Neutrophil (primary cell): ENCODE results near the gene EXOC6B.

Experiments used
- H3K27ac ChIP-seq: fragments of 200-600 bp; sonication (generic); 2 replicates; pipeline ENCODE4 v1.5.1; 2016; ENCODE audit warnings: mild to moderate bottlenecking, moderate library complexity
- H3K27me3 ChIP-seq: fragments of 200-600 bp; sonication (generic); 2 replicates; pipeline ENCODE4 v1.6.0; 2016; ENCODE audit warnings: mild to moderate bottlenecking
- H3K36me3 ChIP-seq: fragments of 200-600 bp; sonication (generic); 2 replicates; pipeline ENCODE4 v1.5.1; 2017
- H3K4me1 ChIP-seq, 2 experiments: fragments of 200-600 bp in 1 of 2; sonication (generic) in 1 of 2; 1 replicate in 1 of 2; 2 replicates in 1 of 2; pipeline versions ENCODE4 v1.5.1 to v1.6.1; 2013 to 2016; ENCODE audit warnings: low read depth in 1 of 2, low read length in 1 of 2, mild to moderate bottlenecking in 1 of 2, moderate library complexity in 1 of 2; ENCODE audit not compliant: control insufficient read depth in 1 of 2, insufficient read depth in 1 of 2
- H3K4me3 ChIP-seq, 2 experiments: fragments of 200-600 bp in 1 of 2; sonication (generic) in 1 of 2; 1 replicate in 1 of 2; 2 replicates in 1 of 2; pipeline ENCODE4 v1.5.1; 2013 to 2016; ENCODE audit warnings: low read depth in 1 of 2, low read length in 1 of 2, mild to moderate bottlenecking in 1 of 2, moderate library complexity in 1 of 2
- H3K9me3 ChIP-seq: fragments of 200-600 bp; sonication (generic); 2 replicates; pipeline ENCODE4 v1.5.1; 2016
- CTCF ChIP-seq: fragments of 200-600 bp; sonication (generic); IDR thresholded peaks from 2 replicates; pipeline ENCODE4 v1.5.1; 2016; ENCODE audit warnings: antibody characterized with exemption

The EXOC6B gene

GRCh38 chr2:72275084-72275483, 550.7 kb downstream of the EXOC6B start:
- no peak for TF ChIP-seq CTCF
- H3K4me3 ChIP-seq, result no peak overlapping the region
- no peak overlapping the region for H3K27ac ChIP-seq
- no peaks in the 10 kb centered on the region for H3K9me3 ChIP-seq
- H3K27me3 ChIP-seq, result no peaks in the 10 kb centered on the region
- H3K36me3 ChIP-seq, result no peaks in the 10 kb centered on the region
- H3K4me1 ChIP-seq, result no peaks in the 10 kb centered on the region

- Histone ChIP-seq H3K27ac (no peak overlapping the region), H3K27me3 (no peaks in the 10 kb centered on the region), H3K4me3 (no peak overlapping the region), H3K36me3 (no peaks in the 10 kb centered on the region), H3K9me3 (no peaks in the 10 kb centered on the region), H3K4me1 (no peaks in the 10 kb centered on the region)
- no peak for TF ChIP-seq CTCF
Measured at GRCh38 chr2:72274380-72274797, 551.4 kb downstream of the EXOC6B start.

GRCh38 chr2:72273384-72273783, 552.4 kb downstream of the EXOC6B start:
- no peaks in the 10 kb centered on the region for H3K36me3 ChIP-seq

GRCh38 chr2:72271766-72272641, 553.8 kb downstream of the EXOC6B start:
- TF ChIP-seq CTCF, result no peak

More at GRCh38 chr2:72273384-72273783, 552.4 kb downstream of the EXOC6B start:
- Histone ChIP-seq H3K4me3 (no peak overlapping the region), H3K9me3 (no peaks in the 10 kb centered on the region), H3K27ac (no peak overlapping the region), H3K27me3 (no peaks in the 10 kb centered on the region), H3K4me1 (no peaks in the 10 kb centered on the region)
- TF ChIP-seq CTCF, result no peak

GRCh38 chr2:72271276-72271614, 554.6 kb downstream of the EXOC6B start:
- Histone ChIP-seq H3K4me3 (no peak overlapping the region), H3K36me3 (no peaks in the 10 kb centered on the region), H3K4me1 (no peaks in the 10 kb centered on the region), H3K9me3 (no peaks in the 10 kb centered on the region), H3K27ac (no peak overlapping the region), H3K27me3 (no peaks in the 10 kb centered on the region)
- TF ChIP-seq CTCF, result no peak

More at GRCh38 chr2:72271766-72272641, 553.8 kb downstream of the EXOC6B start:
- no peaks in the 10 kb centered on the region for H3K36me3 ChIP-seq
- no peak overlapping the region for H3K4me3 ChIP-seq
- H3K9me3 ChIP-seq, result no peaks in the 10 kb centered on the region
- no peaks in the 10 kb centered on the region for H3K27me3 ChIP-seq
- no peak overlapping the region for H3K27ac ChIP-seq
- H3K4me1 ChIP-seq, result no peaks in the 10 kb centered on the region
